ENCODE results near the gene HDAC10.
"Not testable (repeated sequence)": the region's sequence is repeated elsewhere in the genome, so short reads cannot be mapped to it uniquely, and the experiment has no call there.

Gene HDAC10

DNA sequence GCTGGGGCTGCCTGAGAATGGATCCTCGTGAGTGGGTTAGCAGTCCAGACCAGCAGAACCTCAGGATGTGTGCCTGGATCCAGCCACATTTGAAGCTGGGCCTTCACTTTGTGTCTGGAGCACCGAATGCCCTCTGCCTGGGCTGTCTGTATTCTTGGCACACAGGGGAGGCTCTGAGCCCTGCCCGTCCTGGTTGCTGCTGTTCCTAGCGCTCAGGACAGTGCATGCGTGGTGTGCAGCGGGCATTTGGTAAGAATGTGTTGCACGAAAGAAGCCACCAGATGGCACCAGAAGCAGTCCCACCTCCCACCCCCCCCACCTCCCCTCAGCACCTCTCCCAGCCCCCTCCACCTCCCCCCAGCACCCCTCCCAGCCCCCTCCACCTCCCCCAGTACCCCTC, 23.2 kb upstream of the HDAC10 start:
- TF ChIP-seq, protein P1, sequence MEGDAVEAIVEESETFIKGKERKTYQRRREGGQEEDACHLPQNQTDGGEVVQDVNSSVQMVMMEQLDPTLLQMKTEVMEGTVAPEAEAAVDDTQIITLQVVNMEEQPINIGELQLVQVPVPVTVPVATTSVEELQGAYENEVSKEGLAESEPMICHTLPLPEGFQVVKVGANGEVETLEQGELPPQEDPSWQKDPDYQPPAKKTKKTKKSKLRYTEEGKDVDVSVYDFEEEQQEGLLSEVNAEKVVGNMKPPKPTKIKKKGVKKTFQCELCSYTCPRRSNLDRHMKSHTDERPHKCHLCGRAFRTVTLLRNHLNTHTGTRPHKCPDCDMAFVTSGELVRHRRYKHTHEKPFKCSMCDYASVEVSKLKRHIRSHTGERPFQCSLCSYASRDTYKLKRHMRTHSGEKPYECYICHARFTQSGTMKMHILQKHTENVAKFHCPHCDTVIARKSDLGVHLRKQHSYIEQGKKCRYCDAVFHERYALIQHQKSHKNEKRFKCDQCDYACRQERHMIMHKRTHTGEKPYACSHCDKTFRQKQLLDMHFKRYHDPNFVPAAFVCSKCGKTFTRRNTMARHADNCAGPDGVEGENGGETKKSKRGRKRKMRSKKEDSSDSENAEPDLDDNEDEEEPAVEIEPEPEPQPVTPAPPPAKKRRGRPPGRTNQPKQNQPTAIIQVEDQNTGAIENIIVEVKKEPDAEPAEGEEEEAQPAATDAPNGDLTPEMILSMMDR (IDR thresholded peaks at IDR 0.05): no peak
- Histone ChIP-seq H3K36me3 (no peaks in the 10 kb centered on the region), H3K27me3 (peaks cover 51% of the 10 kb centered on the region), H3K9me3 (no peaks in the 10 kb centered on the region), H3K4me1 (ENCODE audit: control insufficient read depth in 1 of 2, insufficient read depth in 1 of 2, low read depth in 1 of 2, low read length in 1 of 2) (peaks cover 0 to 23% of the 10 kb centered on the region in 2 experiments), H3K4me3 (ENCODE audit: low read depth in 1 of 2, low read length in 1 of 2) (no peak overlapping the region), H3K27ac (no peak overlapping the region)

DNA sequence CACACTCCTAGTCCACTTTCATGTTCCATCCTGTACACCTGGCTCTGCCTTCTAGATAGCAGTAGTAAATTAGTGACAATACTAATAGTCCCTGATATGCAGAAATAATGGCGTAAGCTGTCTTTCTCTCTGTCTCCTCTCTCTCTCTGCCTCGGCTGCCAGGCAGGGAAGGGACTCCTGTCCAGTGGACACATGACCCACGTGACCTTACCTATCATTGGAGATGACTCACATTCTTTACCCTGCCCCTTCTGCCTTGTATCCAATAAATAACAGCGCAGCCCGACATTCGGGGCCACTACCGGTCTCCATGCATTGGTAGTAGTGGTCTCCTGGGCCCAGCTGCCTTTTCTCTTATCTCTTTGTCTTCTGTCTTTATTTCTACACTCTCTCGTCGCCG, 22.7 kb upstream of the HDAC10 start:
- not testable (repeated sequence) for H3K27ac ChIP-seq; H3K36me3 ChIP-seq; H3K9me3 ChIP-seq; H3K4me3 ChIP-seq (ENCODE audit: low read depth in 1 of 2, low read length in 1 of 2)
- peaks cover 56% of the 10 kb centered on the region for H3K27me3 ChIP-seq
- H3K4me1 ChIP-seq (ENCODE audit: control insufficient read depth in 1 of 2, insufficient read depth in 1 of 2, low read depth in 1 of 2, low read length in 1 of 2): peaks cover 0 to 23% of the 10 kb centered on the region in 2 experiments

GRCh38 chr22:50273352-50273751, 22.3 kb upstream of the HDAC10 start:
- H3K4me1 ChIP-seq (ENCODE audit: control insufficient read depth in 1 of 2, insufficient read depth in 1 of 2, low read depth in 1 of 2, low read length in 1 of 2): peaks cover 0 to 23% of the 10 kb centered on the region in 2 experiments
- H3K27me3 ChIP-seq: peaks cover 61% of the 10 kb centered on the region
- not testable (repeated sequence) for H3K4me3 ChIP-seq (ENCODE audit: low read depth in 1 of 2, low read length in 1 of 2)

DNA sequence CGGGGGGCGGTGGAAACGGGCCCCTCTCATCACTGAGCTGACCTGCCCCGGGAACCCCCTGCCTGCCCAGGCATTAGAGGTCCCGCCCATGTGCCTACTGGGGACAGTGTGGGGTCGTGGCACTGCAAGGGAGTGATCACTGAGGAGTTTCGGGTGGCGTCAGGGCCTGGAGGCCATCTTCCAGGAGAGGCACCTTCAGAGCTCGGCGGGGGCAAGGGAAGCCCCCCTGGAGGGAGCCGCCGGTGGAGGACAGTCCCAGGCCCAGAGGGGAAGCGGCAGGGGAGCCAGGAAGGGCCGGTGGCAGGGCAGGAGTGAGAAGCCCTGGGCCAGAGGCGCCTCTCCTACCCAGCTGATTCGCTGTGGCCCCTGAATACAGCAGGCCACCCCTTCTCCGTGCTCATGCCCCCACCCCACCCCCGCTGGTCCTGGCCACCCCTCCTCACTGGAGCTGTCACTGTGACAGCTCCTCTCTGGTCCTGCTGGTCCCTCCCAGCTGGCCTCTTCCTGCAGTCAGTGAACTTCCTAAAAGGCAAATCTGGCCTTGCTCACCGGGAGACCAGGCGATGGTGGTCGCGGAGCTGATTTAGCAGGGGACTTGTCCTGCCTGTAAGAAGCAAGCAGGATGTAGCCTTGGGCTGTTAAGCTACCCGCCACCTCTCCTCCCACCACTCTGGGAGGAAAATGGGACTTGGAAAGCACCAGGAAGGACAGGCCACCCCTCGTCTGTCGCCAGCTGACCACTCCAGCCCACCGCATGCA, 21.2 kb upstream of the HDAC10 start:
- H3K27me3 ChIP-seq: peaks cover 72% of the 10 kb centered on the region
- H3K36me3 ChIP-seq: no peaks in the 10 kb centered on the region
- H3K27ac ChIP-seq: no peak overlapping the region
- TF ChIP-seq, protein P1 (IDR thresholded peaks at IDR 0.05): no peak
- no peak overlapping the region for H3K4me3 ChIP-seq (ENCODE audit: low read depth in 1 of 2, low read length in 1 of 2)
- no peaks in the 10 kb centered on the region for H3K9me3 ChIP-seq
- H3K4me1 ChIP-seq (ENCODE audit: control insufficient read depth in 1 of 2, insufficient read depth in 1 of 2, low read depth in 1 of 2, low read length in 1 of 2): peaks cover 0 to 23% of the 10 kb centered on the region in 2 experiments

More at GRCh38 chr22:50273352-50273751, 22.3 kb upstream of the HDAC10 start:
- H3K9me3 ChIP-seq, H3K27ac ChIP-seq, H3K36me3 ChIP-seq: not testable (repeated sequence)

DNA sequence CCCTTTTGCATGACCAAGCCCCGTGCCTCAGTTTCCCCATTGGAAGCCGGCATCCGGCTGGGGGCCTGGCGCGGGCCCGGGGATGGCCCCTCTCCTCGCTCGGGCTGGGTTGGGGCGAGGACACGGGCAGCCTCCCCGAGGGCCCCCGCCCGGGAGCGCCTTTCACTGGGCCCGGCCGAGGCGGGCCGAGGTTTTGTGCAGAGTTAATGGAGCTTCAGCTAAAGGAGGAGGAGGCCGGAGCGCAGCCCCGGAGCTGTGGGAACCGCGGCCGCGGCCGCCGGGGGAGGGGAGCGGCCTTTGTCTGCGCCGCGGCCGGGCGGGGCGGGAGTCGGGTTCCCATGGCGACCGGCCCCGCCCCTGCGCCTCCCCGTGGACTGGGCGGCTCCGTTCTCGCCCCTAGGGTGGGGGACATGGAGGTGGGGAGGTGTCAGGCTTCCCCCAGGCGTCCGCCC, 20.5 kb upstream of the HDAC10 start:
- Histone ChIP-seq H3K4me3 (ENCODE audit: low read depth in 1 of 2, low read length in 1 of 2) (peak overlapping the region in 1 of 2 experiments; percentile 30), H3K27ac (no peak overlapping the region), H3K4me1 (ENCODE audit: control insufficient read depth in 1 of 2, insufficient read depth in 1 of 2, low read depth in 1 of 2, low read length in 1 of 2) (peaks cover 0 to 23% of the 10 kb centered on the region in 2 experiments), H3K36me3 (no peaks in the 10 kb centered on the region), H3K9me3 (no peaks in the 10 kb centered on the region), H3K27me3 (peaks cover 79% of the 10 kb centered on the region)
- TF ChIP-seq, protein P1 (IDR thresholded peaks at IDR 0.05): no peak

DNA sequence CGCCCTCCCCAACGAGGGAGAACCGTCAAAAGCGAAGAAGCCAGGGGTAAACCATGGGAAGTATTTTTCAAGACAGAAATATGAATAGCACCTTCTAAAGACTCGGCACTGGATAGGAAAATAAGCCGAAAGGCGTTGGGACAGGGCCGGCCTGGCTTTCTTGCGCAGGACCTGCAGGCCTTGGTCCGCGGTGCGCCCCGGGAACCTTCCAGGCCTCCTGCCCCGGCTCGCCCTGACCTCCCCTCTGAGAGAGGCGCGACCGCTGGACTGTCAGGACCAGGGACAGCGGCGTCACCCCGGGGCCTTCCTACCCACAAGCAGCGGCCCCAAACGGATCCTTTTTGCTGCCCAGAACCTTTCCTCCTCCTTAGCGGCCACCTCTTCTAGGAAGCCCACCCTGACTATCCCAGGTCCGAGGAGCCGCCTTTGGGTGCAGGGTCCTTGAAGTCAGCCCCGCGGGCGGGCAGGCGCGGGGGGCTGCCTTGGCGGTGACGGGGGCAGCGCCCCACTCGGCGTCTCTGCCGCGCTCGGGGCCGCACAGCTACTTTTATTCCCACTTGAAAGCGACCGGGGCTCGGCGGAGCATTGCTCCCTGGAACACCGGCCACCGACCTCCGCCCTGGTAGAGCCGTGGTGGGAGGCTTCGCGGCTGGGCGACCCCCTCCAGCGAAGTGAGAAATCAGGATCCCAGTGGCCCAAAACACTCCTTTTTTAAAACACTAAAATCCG, 19.8 kb upstream of the HDAC10 start:
- Histone ChIP-seq H3K27me3 (peaks cover 86% of the 10 kb centered on the region), H3K9me3 (no peaks in the 10 kb centered on the region), H3K4me1 (ENCODE audit: control insufficient read depth in 1 of 2, insufficient read depth in 1 of 2, low read depth in 1 of 2, low read length in 1 of 2) (peaks cover 0 to 23% of the 10 kb centered on the region in 2 experiments), H3K36me3 (no peaks in the 10 kb centered on the region), H3K4me3 (ENCODE audit: low read depth in 1 of 2, low read length in 1 of 2) (peak overlapping the region in 1 of 2 experiments; percentile 30), H3K27ac (no peak overlapping the region)
- TF ChIP-seq, protein P1 (IDR thresholded peaks at IDR 0.05): no peak

Data from neutrophil (primary cell).